Measurements from ENCODE around the gene LGR6.

Gene LGR6

GRCh38 chr1:202305168-202305567, 111.6 kb downstream of the LGR6 start:
- H3K27me3 ChIP-seq (replicated peaks) = peaks cover 1% of the 10 kb centered on the region
- in situ Hi-C loops (cut with HindIII; ENCODE audit: low pct_ligation_motif_present, low sequenced_read_pairs) = loop anchor here (25.0 kb wide), 1 partner anchor 93 kb away; no protein-coding TSS in a partner anchor
- H3K27ac ChIP-seq = no peak overlapping the region
- TF ChIP-seq CTCF (IDR thresholded peaks at IDR 0.05; ENCODE audit: low read depth, low read length, missing control alignments) = no peak
- no peak for DNase-seq
- H3K36me3 ChIP-seq (replicated peaks) = no peaks in the 10 kb centered on the region
- no peak overlapping the region for H3K4me3 ChIP-seq (ENCODE audit: low read depth, low read length)

GRCh38 chr1:202306535-202307345, 113.1 kb downstream of the LGR6 start:
- no peak for DNase-seq
- no peaks in the 10 kb centered on the region for H3K36me3 ChIP-seq (replicated peaks)
- H3K4me3 ChIP-seq (ENCODE audit: low read depth, low read length) = no peak overlapping the region
- H3K27me3 ChIP-seq (replicated peaks) = peaks cover 1% of the 10 kb centered on the region
- in situ Hi-C loops (cut with HindIII; ENCODE audit: low pct_ligation_motif_present, low sequenced_read_pairs) = loop anchor here (25.0 kb wide), 1 partner anchor 94 kb away; no protein-coding TSS in a partner anchor
- H3K27ac ChIP-seq = no peak overlapping the region
- TF ChIP-seq CTCF (IDR thresholded peaks at IDR 0.05; ENCODE audit: low read depth, low read length, missing control alignments) = no peak

GRCh38 chr1:202310071-202310725, 116.6 kb downstream of the LGR6 start:
- peaks cover 6% of the 10 kb centered on the region for H3K27me3 ChIP-seq (replicated peaks)
- no peak for DNase-seq
- in situ Hi-C loops (cut with HindIII; ENCODE audit: low pct_ligation_motif_present, low sequenced_read_pairs) = loop anchor here (25.0 kb wide), 1 partner anchor 98 kb away; no protein-coding TSS in a partner anchor

GRCh38 chr1:202310746-202311145, 117.1 kb downstream of the LGR6 start:
- TF ChIP-seq CTCF (IDR thresholded peaks at IDR 0.05; ENCODE audit: low read depth, low read length, missing control alignments) = no peak
- Histone ChIP-seq H3K36me3 (replicated peaks) (no peaks in the 10 kb centered on the region), H3K27ac (no peak overlapping the region), H3K4me3 (ENCODE audit: low read depth, low read length) (no peak overlapping the region), H3K27me3 (replicated peaks) (peaks cover 6% of the 10 kb centered on the region)
- DNase-seq = no peak
- in situ Hi-C loops (cut with HindIII; ENCODE audit: low pct_ligation_motif_present, low sequenced_read_pairs) = loop anchor here (25.0 kb wide), 1 partner anchor 98 kb away; no protein-coding TSS in a partner anchor

More at GRCh38 chr1:202310071-202310725, 116.6 kb downstream of the LGR6 start:
- Histone ChIP-seq H3K4me3 (ENCODE audit: low read depth, low read length) (no peak overlapping the region), H3K27ac (no peak overlapping the region), H3K36me3 (replicated peaks) (no peaks in the 10 kb centered on the region)
- TF ChIP-seq CTCF (IDR thresholded peaks at IDR 0.05; ENCODE audit: low read depth, low read length, missing control alignments) = no peak

GRCh38 chr1:202311875-202312635, 118.5 kb downstream of the LGR6 start:
- H3K27me3 ChIP-seq (replicated peaks) = peaks cover 6% of the 10 kb centered on the region
- H3K27ac ChIP-seq = no peak overlapping the region
- no peak for DNase-seq
- no peaks in the 10 kb centered on the region for H3K36me3 ChIP-seq (replicated peaks)
- in situ Hi-C loops (cut with HindIII; ENCODE audit: low pct_ligation_motif_present, low sequenced_read_pairs) = loop anchor here (25.0 kb wide), 1 partner anchor 100 kb away; no protein-coding TSS in a partner anchor
- TF ChIP-seq CTCF (IDR thresholded peaks at IDR 0.05; ENCODE audit: low read depth, low read length, missing control alignments) = no peak
- H3K4me3 ChIP-seq (ENCODE audit: low read depth, low read length) = no peak overlapping the region
